Measurements from ENCODE around the gene BAIAP2L1. TPM values are rescaled to one million over a fixed set of nuclear protein-coding genes. Genes with fewer than 3 reads are reported as not detected.
"Not testable (repeated sequence)": the region's sequence is repeated elsewhere in the genome, so short reads cannot be mapped to it uniquely, and the experiment has no call there.

The BAIAP2L1 gene
- total and polyA plus RNA-seq, 2 donors = 3.7 to 4.9 TPM

GRCh38 chr7:98315994-98316527 is 84.8 kb downstream of the BAIAP2L1 start:
- not testable (repeated sequence) for DNase-seq (ENCODE audit: extremely low spot score); H3K4me3 ChIP-seq (ENCODE audit: low read depth, low read length); H3K27ac ChIP-seq (ENCODE audit: low read depth); H3K4me1 ChIP-seq (ENCODE audit: insufficient read depth); H3K36me3 ChIP-seq (ENCODE audit: insufficient read depth)
- 93% methylated on average over 4 of the region's 4 CpGs for WGBS

GRCh38 chr7:98315318-98315993 is 85.4 kb downstream of the BAIAP2L1 start:
- H3K4me3 ChIP-seq (ENCODE audit: low read depth, low read length) = no peak overlapping the region
- H3K27ac ChIP-seq (ENCODE audit: low read depth) = no peak overlapping the region
- WGBS = 83% methylated on average over 13 of the region's 13 CpGs
- no peaks in the 10 kb centered on the region for H3K36me3 ChIP-seq (ENCODE audit: insufficient read depth)
- H3K4me1 ChIP-seq (ENCODE audit: insufficient read depth) = no peaks in the 10 kb centered on the region
- DNase-seq (ENCODE audit: extremely low spot score) = no peak

- no peak for DNase-seq (ENCODE audit: extremely low spot score)
- no peak overlapping the region for H3K4me3 ChIP-seq (ENCODE audit: low read depth, low read length)
- H3K27ac ChIP-seq (ENCODE audit: low read depth) = no peak overlapping the region
- H3K36me3 ChIP-seq (ENCODE audit: insufficient read depth) = no peaks in the 10 kb centered on the region
- no peaks in the 10 kb centered on the region for H3K4me1 ChIP-seq (ENCODE audit: insufficient read depth)
- WGBS = 92% methylated on average over 11 of the region's 11 CpGs
Measured at GRCh38 chr7:98314469-98314868, 86.4 kb downstream of the BAIAP2L1 start.

GRCh38 chr7:98312201-98312600 is 88.7 kb downstream of the BAIAP2L1 start:
- Histone ChIP-seq H3K27ac (ENCODE audit: low read depth) (no peak overlapping the region), H3K36me3 (ENCODE audit: insufficient read depth) (no peaks in the 10 kb centered on the region), H3K4me1 (ENCODE audit: insufficient read depth) (no peaks in the 10 kb centered on the region), H3K4me3 (ENCODE audit: low read depth, low read length) (no peak overlapping the region)
- 62% methylated on average over 7 of the region's 7 CpGs for WGBS
- DNase-seq (ENCODE audit: extremely low spot score) = no peak

GRCh38 chr7:98309566-98309965 is 91.3 kb downstream of the BAIAP2L1 start:
- H3K36me3 ChIP-seq (ENCODE audit: insufficient read depth) = no peaks in the 10 kb centered on the region
- no peak overlapping the region for H3K27ac ChIP-seq (ENCODE audit: low read depth)
- H3K4me1 ChIP-seq (ENCODE audit: insufficient read depth) = no peaks in the 10 kb centered on the region
- DNase-seq (ENCODE audit: extremely low spot score) = no peak
- no peak overlapping the region for H3K4me3 ChIP-seq (ENCODE audit: low read depth, low read length)
- 97% methylated on average over 8 of the region's 8 CpGs for WGBS

GRCh38 chr7:98307971-98308466 is 92.9 kb downstream of the BAIAP2L1 start:
- no peaks in the 10 kb centered on the region for H3K36me3 ChIP-seq (ENCODE audit: insufficient read depth)
- no peak overlapping the region for H3K4me3 ChIP-seq (ENCODE audit: low read depth, low read length)
- H3K27ac ChIP-seq (ENCODE audit: low read depth) = no peak overlapping the region
- DNase-seq (ENCODE audit: extremely low spot score) = no peak
- 95% methylated on average over 14 of the region's 14 CpGs for WGBS
- no peaks in the 10 kb centered on the region for H3K4me1 ChIP-seq (ENCODE audit: insufficient read depth)

- no peak for DNase-seq (ENCODE audit: extremely low spot score)
- 65% methylated on average over 22 of the region's 22 CpGs for WGBS
- no peak overlapping the region for H3K27ac ChIP-seq (ENCODE audit: low read depth)
- H3K4me1 ChIP-seq (ENCODE audit: insufficient read depth) = no peaks in the 10 kb centered on the region
- H3K36me3 ChIP-seq (ENCODE audit: insufficient read depth) = no peaks in the 10 kb centered on the region
- no peak overlapping the region for H3K4me3 ChIP-seq (ENCODE audit: low read depth, low read length)
Measured at GRCh38 chr7:98305951-98306535, 94.8 kb downstream of the BAIAP2L1 start.

- no peak overlapping the region for H3K27ac ChIP-seq (ENCODE audit: low read depth)
- H3K36me3 ChIP-seq (ENCODE audit: insufficient read depth) = no peaks in the 10 kb centered on the region
- WGBS = 44% methylated on average over 15 of the region's 15 CpGs
- no peak overlapping the region for H3K4me3 ChIP-seq (ENCODE audit: low read depth, low read length)
- no peaks in the 10 kb centered on the region for H3K4me1 ChIP-seq (ENCODE audit: insufficient read depth)
- no peak for DNase-seq (ENCODE audit: extremely low spot score)
Measured at GRCh38 chr7:98303906-98304305, 97.0 kb downstream of the BAIAP2L1 start.

- no peaks in the 10 kb centered on the region for H3K4me1 ChIP-seq (ENCODE audit: insufficient read depth)
- no peak overlapping the region for H3K27ac ChIP-seq (ENCODE audit: low read depth)
- H3K4me3 ChIP-seq (ENCODE audit: low read depth, low read length) = no peak overlapping the region
- 81% methylated on average over 19 of the region's 19 CpGs for WGBS
- no peaks in the 10 kb centered on the region for H3K36me3 ChIP-seq (ENCODE audit: insufficient read depth)
- DNase-seq (ENCODE audit: extremely low spot score) = no peak
Measured at GRCh38 chr7:98303176-98303865, 97.6 kb downstream of the BAIAP2L1 start.

GRCh38 chr7:98301693-98302470 is 99.0 kb downstream of the BAIAP2L1 start:
- no peak overlapping the region for H3K27ac ChIP-seq (ENCODE audit: low read depth)
- no peak for DNase-seq (ENCODE audit: extremely low spot score)
- 91% methylated on average over 22 of the region's 22 CpGs for WGBS

GRCh38 chr7:98300595-98301372 is 100.1 kb downstream of the BAIAP2L1 start:
- no peaks in the 10 kb centered on the region for H3K4me1 ChIP-seq (ENCODE audit: insufficient read depth)
- no peak overlapping the region for H3K4me3 ChIP-seq (ENCODE audit: low read depth, low read length)
- 85% methylated on average over 26 of the region's 26 CpGs for WGBS
- H3K27ac ChIP-seq (ENCODE audit: low read depth) = no peak overlapping the region
- DNase-seq (ENCODE audit: extremely low spot score) = no peak
- no peaks in the 10 kb centered on the region for H3K36me3 ChIP-seq (ENCODE audit: insufficient read depth)

More at GRCh38 chr7:98301693-98302470, 99.0 kb downstream of the BAIAP2L1 start:
- H3K4me1 ChIP-seq (ENCODE audit: insufficient read depth) = no peaks in the 10 kb centered on the region
- H3K36me3 ChIP-seq (ENCODE audit: insufficient read depth) = no peaks in the 10 kb centered on the region
- no peak overlapping the region for H3K4me3 ChIP-seq (ENCODE audit: low read depth, low read length)

- WGBS = 47% methylated on average over 21 of the region's 21 CpGs
- H3K4me1 ChIP-seq (ENCODE audit: insufficient read depth) = no peaks in the 10 kb centered on the region
- no peaks in the 10 kb centered on the region for H3K36me3 ChIP-seq (ENCODE audit: insufficient read depth)
- no peak for DNase-seq (ENCODE audit: extremely low spot score)
- H3K27ac ChIP-seq (ENCODE audit: low read depth) = no peak overlapping the region
- H3K4me3 ChIP-seq (ENCODE audit: low read depth, low read length) = no peak overlapping the region
Measured at GRCh38 chr7:98297626-98298286, 103.1 kb downstream of the BAIAP2L1 start.
